Activated T-cell treated with anti-CD3 and anti-CD28 coated beads for 4 hours (primary cell): ENCODE results near the gene BSN.

Experiments
- DNase-seq: peaks from one replicate; pipeline ENCODE4 v3.0.0-alpha.2; 2020

Gene BSN

GRCh38 chr3:49602877-49603411, 48.7 kb downstream of the BSN start:
- peak; percentile 43 for DNase-seq

- no peak for DNase-seq
These were observed 52.1 kb downstream of the BSN start for GRCh38 chr3:49606427-49606826.

DNA sequence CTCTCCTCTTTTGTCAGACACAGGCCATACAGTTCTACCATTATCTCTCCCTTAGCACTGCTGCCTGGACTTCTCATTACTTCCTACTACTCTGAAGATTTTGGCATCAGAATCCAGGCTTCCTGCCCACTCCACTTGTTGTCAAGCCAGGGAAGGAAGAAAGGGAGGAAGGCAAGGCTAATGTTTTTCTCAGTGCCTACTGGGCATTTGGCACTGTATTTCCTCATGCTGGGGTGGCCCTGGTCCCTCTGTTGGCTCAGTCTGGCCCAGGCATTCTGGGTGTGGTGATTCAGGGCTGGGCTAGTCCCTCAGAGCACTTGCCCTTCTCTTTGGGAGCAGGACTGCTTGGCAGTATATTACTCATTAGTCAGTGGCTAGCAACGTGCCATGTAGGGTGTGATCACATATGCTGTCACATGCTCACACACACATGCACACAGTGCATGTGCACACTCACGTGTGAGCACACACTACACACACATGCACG, 52.9 kb downstream of the BSN start:
- no peak for DNase-seq

DNA sequence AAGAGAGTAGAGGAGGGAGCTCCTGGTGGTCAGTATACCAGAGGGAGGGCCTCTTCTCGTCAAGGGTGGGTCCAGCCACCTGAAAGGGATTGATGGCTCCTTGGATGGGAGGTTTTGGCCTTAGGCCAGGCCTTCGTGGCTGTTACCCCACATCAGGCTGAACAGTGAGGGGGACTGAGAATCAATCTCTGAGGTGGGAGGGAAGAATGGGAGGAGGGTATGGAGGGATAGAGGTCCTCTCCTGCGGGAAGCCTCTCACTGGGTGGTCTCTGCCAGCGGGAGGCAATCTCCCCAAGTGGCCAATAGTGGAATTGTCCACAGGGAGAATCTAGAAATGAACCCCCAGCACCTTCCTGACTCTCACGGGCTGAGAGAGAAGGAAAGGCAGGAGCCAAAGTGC, 53.5 kb downstream of the BSN start:
- no peak for DNase-seq

DNA sequence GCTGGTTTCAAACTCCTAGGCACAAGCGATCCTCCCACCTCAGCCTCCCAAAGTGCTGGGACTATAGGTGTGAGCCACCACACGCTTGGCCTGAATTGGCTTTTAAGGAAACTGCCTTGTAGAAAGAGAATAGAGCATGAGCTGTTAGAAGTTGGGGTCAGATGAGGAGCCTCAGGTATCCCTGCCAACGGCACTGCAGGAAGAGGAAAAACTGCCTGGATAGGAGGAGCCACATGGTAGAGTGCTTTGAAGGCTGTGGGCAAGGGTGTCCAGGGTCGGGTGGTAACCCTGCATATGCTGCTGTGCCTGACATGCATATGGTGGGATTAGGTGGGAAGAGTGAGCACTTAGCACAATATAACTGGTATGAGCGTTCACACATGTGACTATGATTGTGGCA, 55.0 kb downstream of the BSN start:
- DNase-seq = no peak

DNA sequence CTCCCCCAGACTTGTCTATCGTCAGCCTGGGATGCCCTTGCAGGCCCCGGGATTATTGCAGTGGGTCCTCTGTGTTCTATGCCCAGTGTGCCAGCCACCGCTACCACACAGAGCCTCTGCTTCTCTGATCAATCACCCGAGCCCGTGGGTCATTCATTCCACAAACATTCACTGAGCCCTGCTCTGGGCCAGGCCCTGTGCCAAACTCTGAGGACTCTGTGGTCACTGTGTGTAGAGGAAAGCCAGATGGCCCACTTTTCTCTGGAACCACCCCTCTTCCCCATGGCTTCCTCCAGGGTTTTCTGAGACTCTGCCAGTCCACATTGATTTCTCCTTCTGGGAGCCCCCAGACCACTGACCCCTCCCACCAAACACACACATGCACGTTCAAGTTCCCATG, 55.5 kb downstream of the BSN start:
- DNase-seq = no peak

DNA sequence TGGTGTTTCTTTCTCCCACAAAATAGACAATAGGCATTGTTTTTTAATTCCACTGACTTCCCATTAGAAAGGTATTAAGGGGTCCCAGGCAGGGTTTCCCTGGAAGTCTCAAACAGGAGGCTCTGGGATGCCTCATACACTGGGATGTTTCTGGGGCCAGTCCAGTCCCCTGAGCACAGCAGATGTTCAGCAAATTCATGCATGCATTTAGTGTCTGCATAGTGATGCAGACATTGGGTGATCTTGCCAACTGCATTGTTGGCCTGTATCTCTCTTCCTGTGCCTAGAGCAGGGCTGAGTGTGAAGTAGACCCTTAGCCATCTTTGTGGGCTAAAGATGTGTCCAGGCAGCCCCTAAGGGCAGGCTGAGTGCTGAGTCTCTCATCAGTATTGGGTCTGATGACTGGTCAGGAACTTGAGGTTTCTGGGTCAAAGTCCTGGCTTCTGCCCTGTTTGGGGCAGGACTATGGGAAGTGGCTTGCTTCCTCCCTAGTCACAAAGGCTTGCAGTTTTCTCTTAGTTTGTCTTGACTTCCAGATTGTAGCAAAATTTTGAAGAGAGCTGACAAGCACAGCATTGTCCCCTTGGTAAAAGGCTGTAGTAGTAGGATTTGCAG, 56.5 kb downstream of the BSN start:
- no peak for DNase-seq

- no peak for DNase-seq
These were observed 57.0 kb downstream of the BSN start for GRCh38 chr3:49611291-49611690.

DNA sequence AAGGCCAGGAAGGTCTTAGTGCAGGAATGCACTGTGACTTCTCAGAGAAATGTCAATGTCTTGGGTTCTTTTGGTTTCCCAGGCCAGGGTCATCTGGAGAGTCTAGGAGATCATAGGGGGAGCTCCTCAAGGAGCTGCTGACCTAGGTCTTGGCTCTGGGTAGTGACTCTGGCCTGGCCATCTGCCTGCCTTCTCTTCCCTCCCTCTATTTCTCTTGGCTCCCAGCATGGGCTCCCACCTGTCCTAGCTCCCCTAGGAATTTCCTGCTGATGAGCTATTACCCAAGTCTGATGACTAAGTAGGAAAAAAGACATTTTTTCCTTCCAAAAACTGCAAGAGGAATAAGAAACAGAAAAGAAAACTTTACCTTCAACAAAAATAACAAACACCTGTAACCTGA, 57.4 kb downstream of the BSN start:
- DNase-seq = no peak

- DNase-seq = no peak
These were observed 60.7 kb downstream of the BSN start for GRCh38 chr3:49614936-49615335.

- no peak for DNase-seq
These were observed 61.8 kb downstream of the BSN start for GRCh38 chr3:49616061-49616460.

GRCh38 chr3:49616491-49616941, 62.2 kb downstream of the BSN start:
- DNase-seq = no peak

DNA sequence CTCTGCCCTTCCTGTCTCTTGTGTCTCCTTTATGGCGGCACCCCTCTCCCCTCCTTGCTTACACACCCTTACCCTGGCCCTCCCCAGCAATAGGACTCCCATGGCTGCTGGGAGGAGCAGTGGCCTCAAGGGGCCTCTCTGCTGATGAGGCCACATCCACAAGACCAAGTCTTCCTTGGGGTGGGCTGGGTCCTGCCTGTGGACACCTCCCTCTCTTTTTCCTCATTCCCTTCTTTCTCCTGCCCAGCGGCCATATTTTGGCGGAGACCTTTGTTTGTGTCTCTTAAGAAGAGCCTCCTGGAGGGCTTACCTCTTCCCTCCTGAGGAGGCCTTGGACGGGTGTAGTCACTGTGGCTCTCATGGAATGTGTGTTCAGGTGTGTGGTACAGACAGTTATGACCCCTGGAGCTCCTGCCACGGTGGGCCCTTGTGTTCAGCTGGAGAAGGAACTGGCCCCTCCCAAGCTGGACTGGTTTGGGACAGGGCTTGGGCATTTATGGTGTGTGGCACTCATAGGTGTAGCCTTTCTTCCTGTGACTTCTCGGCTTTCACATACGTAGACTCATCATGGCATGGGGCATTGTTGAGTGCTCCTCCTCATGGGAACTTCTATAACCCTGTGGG, 63.2 kb downstream of the BSN start:
- DNase-seq = no peak

GRCh38 chr3:49618412-49618811, 64.1 kb downstream of the BSN start:
- no peak for DNase-seq

DNA sequence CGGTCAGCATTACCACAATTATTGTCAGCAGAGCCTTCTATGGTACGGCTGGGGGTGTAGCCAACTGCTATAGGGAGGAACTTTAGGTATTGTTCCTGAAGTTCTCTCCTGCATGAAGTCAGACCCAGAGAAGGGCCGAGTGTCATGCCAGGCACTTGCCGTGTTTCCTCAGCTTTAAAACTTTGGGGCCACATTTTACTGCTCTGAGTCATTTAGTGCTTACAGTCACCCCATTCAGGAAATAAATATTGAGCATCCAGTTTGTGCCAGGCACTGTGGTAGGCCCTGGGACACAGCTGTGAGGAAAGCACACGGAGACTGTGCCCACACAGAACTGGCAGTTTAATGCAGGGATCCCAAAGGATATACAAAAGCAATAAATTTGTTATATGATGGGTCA, 65.4 kb downstream of the BSN start:
- DNase-seq = no peak

- no peak for DNase-seq
These were observed 66.5 kb downstream of the BSN start for GRCh38 chr3:49620728-49621127.

DNA sequence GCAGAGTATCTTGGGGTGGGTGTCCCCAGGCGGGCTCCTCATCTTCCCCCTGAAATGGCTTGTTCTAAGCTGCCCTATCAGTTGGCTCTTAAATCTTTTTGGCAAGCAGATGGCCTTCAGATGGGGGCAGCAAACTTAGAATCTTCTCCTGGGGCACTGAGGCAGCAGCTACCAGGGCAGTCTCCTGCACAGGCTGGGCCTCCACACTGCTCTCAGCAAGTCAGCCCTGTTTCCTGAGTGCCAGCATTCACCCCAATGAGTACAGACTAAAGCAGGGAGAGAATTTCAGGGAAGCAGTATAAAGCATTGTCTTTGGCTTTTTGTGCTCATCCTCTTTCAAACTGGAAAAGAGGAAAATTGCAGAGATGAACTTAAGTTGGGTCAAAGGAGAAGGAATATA, 68.8 kb downstream of the BSN start:
- no peak for DNase-seq

DNA sequence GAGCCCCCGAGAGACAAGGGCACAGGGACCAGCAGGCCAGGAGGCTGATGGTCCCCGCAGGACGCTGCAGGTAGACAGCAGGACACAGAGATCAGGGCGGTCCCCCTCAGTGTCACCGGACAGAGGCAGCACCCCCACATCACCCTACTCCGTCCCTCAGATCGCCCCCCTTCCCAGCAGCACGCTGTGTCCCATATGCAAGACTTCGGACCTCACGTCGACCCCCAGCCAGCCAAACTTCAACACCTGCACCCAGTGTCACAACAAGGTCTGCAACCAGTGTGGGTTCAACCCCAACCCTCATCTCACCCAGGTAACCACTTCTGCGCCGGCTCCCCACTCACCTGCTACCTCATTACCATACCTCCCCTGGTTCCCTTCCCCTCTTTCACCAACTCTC, 70.8 kb downstream of the BSN start:
- no peak for DNase-seq

GRCh38 chr3:49626101-49626581, 71.9 kb downstream of the BSN start:
- DNase-seq = no peak

GRCh38 chr3:49626796-49627195, 72.5 kb downstream of the BSN start:
- DNase-seq = no peak

DNA sequence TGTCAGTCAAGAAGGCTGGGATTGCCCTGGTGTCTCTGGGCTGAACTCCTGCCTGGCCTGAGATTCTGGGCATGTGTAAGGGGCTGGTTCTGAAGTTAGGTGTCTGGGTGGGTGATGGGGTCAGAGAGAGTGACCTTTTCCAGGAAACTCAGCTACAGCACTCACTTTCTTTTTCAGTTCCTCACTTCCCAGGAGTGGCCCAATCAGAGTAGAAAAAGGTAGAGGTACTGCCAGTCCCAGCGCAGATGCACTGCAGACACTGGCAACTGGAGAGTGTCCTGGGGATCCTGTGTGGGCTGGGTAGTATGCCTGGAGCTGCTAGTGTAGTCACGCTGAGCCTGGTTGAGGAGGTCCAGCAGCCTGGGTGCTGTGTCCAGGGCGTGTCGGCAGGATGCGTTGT, 73.4 kb downstream of the BSN start:
- DNase-seq = no peak

- no peak for DNase-seq
These were observed 74.0 kb downstream of the BSN start for GRCh38 chr3:49628249-49628648.

GRCh38 chr3:49629451-49629850, 75.2 kb downstream of the BSN start:
- DNase-seq = no peak

GRCh38 chr3:49629866-49630265, 75.6 kb downstream of the BSN start:
- no peak for DNase-seq

DNA sequence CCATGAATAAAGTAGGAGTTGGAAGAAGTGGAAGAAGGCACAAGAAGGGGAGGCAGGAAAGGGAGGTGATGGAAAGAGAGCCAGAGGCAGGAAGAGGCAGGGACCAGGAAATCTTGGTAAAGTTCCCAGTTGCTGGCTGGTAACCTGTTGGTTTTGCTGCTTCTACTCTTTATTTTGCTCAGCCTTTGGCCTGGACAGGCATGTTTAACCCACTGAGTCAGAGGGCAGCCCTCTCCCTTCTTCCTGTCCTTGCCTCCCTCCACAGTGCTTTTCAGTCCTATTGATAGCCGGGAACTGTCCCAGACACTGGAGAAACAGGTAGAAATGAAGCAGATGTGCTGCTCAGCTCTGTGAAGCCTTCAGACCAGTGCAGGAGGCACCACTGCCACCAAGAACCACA, 76.5 kb downstream of the BSN start:
- no peak for DNase-seq
